Endometrial microvascular endothelial cells (primary cell): ENCODE measurements around the gene INSYN2B. TPM values are rescaled to one million over a fixed set of nuclear protein-coding genes. Genes with fewer than 3 reads are reported as not detected.
"Not testable (repeated sequence)": the region's sequence is repeated elsewhere in the genome, so short reads cannot be mapped to it uniquely, and the experiment has no call there.

Experiments used
- in situ Hi-C: cut with HindIII; loops from 2 replicates; pipeline ENCODE4 v1.10.0; 2017; ENCODE audit warnings: low sequenced_read_pairs, low pct_unique_long_range_greater_than_20kb; ENCODE audit errors: inconsistent ontology term
- total RNA-seq: library from RNA; depleted of rRNA; stranded (reverse); fragments of >200 nt; gene quantifications from one replicate; pipeline ENCODE4 v1.2.3, GENCODE V29; 2015; ENCODE audit errors: inconsistent ontology term

INSYN2B gene
- total RNA-seq, 1 donor from 2014 or later, result 26.4 TPM

GRCh38 chr5:169978714-169979113 lies 1.6 kb downstream of the INSYN2B start:
- in situ Hi-C loops, result no loop called here

- in situ Hi-C loops, result no loop called here
Measured at GRCh38 chr5:169974121-169974770, 6.0 kb downstream of the INSYN2B start.

GRCh38 chr5:169973056-169973455 lies 7.2 kb downstream of the INSYN2B start:
- in situ Hi-C loops, result no loop called here

GRCh38 chr5:169971780-169972179 lies 8.5 kb downstream of the INSYN2B start:
- in situ Hi-C loops, result no loop called here

GRCh38 chr5:169970911-169971765 lies 9.2 kb downstream of the INSYN2B start:
- in situ Hi-C loops, result no loop called here

GRCh38 chr5:169970339-169970738 lies 10.0 kb downstream of the INSYN2B start:
- in situ Hi-C loops, result no loop called here

- in situ Hi-C loops, result no loop called here
Measured at GRCh38 chr5:169964246-169964645, 16.0 kb downstream of the INSYN2B start.

GRCh38 chr5:169960659-169961058 lies 19.6 kb downstream of the INSYN2B start:
- in situ Hi-C loops, result no loop called here

- in situ Hi-C loops, result no loop called here
Measured at GRCh38 chr5:169958278-169958677, 22.0 kb downstream of the INSYN2B start.

- in situ Hi-C loops, result no loop called here
Measured at GRCh38 chr5:169956756-169957155, 23.5 kb downstream of the INSYN2B start.

- in situ Hi-C loops, result no loop called here
Measured at GRCh38 chr5:169956126-169956525, 24.2 kb downstream of the INSYN2B start.

GRCh38 chr5:169954786-169955185 lies 25.5 kb downstream of the INSYN2B start:
- in situ Hi-C loops, result no loop called here

GRCh38 chr5:169953196-169953595 lies 27.1 kb downstream of the INSYN2B start:
- in situ Hi-C loops, result not testable (repeated sequence)

GRCh38 chr5:169950333-169950732 lies 30.0 kb downstream of the INSYN2B start:
- in situ Hi-C loops, result no loop called here

- in situ Hi-C loops, result no loop called here
Measured at GRCh38 chr5:169946743-169947295, 33.5 kb downstream of the INSYN2B start.

- in situ Hi-C loops, result no loop called here
Measured at GRCh38 chr5:169945831-169946261, 34.4 kb downstream of the INSYN2B start.

GRCh38 chr5:169944922-169945680 lies 35.2 kb downstream of the INSYN2B start:
- in situ Hi-C loops, result no loop called here

- in situ Hi-C loops, result no loop called here
Measured at GRCh38 chr5:169944115-169944514, 36.2 kb downstream of the INSYN2B start.

- in situ Hi-C loops, result no loop called here
Measured at GRCh38 chr5:169943026-169943425, 37.3 kb downstream of the INSYN2B start.
